GM18861 (cell line): ENCODE measurements around the gene CACNA1C.
"Not testable (repeated sequence)": the region's sequence is repeated elsewhere in the genome, so short reads cannot be mapped to it uniquely, and the experiment has no call there.

Experiments
- ATAC-seq: cut with Tn5 transposase; IDR thresholded peaks from one replicate; pipeline ENCODE4 v1.9.1; 2021; ENCODE audit not compliant: unreplicated experiment

Gene CACNA1C

GRCh38 chr12:2675776-2676175, 623.0 kb downstream of the CACNA1C start:
- no peak for ATAC-seq

GRCh38 chr12:2677142-2677880, 624.5 kb downstream of the CACNA1C start:
- no peak for ATAC-seq

- no peak for ATAC-seq
Measured at GRCh38 chr12:2678426-2678825, 625.6 kb downstream of the CACNA1C start.

- no peak for ATAC-seq
Measured at GRCh38 chr12:2679068-2679815, 626.5 kb downstream of the CACNA1C start.

- ATAC-seq = no peak
Measured at GRCh38 chr12:2679816-2680675, 627.3 kb downstream of the CACNA1C start.

GRCh38 chr12:2680676-2681039, 627.9 kb downstream of the CACNA1C start:
- no peak for ATAC-seq

GRCh38 chr12:2681450-2682205, 628.8 kb downstream of the CACNA1C start:
- ATAC-seq = no peak

- no peak for ATAC-seq
Measured at GRCh38 chr12:2682296-2683251, 629.8 kb downstream of the CACNA1C start.

- no peak for ATAC-seq
Measured at GRCh38 chr12:2683283-2684025, 630.7 kb downstream of the CACNA1C start.

- not testable (repeated sequence) for ATAC-seq
Measured at GRCh38 chr12:2684026-2684325, 631.2 kb downstream of the CACNA1C start.

- ATAC-seq = not testable (repeated sequence)
Measured at GRCh38 chr12:2685620-2686279, 633.0 kb downstream of the CACNA1C start.

GRCh38 chr12:2686280-2686646, 633.5 kb downstream of the CACNA1C start:
- no peak for ATAC-seq

GRCh38 chr12:2687058-2687457, 634.3 kb downstream of the CACNA1C start:
- no peak for ATAC-seq

GRCh38 chr12:2687726-2688125, 634.9 kb downstream of the CACNA1C start:
- ATAC-seq = no peak

GRCh38 chr12:2688381-2688931, 635.7 kb downstream of the CACNA1C start:
- no peak for ATAC-seq

- no peak for ATAC-seq
Measured at GRCh38 chr12:2689393-2689792, 636.6 kb downstream of the CACNA1C start.

- no peak for ATAC-seq
Measured at GRCh38 chr12:2689879-2690278, 637.1 kb downstream of the CACNA1C start.

GRCh38 chr12:2690348-2691005, 637.7 kb downstream of the CACNA1C start:
- ATAC-seq = no peak
